KMS-11 (cell line): ENCODE measurements around the gene USP34.

Experiments used
- H2AFZ ChIP-seq: fragments of 200-600 bp; sonication (generic); 2 replicates; pipeline ENCODE4 v1.6.1; 2016; ENCODE audit warnings: antibody characterized with exemption, mixed run types, low read depth
- H3K27ac ChIP-seq: fragments of 200-600 bp; sonication (generic); 2 replicates; pipeline ENCODE4 v1.6.1; 2016; ENCODE audit warnings: mild to moderate bottlenecking, mixed run types
- H3K27me3 ChIP-seq: fragments of 200-600 bp; sonication (generic); 2 replicates; pipeline ENCODE4 v1.6.1; 2017; ENCODE audit warnings: mild to moderate bottlenecking, low read depth, mixed run types, moderate library complexity; ENCODE audit not compliant: insufficient read depth
- H3K36me3 ChIP-seq: fragments of 200-600 bp; sonication (generic); 2 replicates; pipeline ENCODE4 v1.6.1; 2017; ENCODE audit warnings: mild to moderate bottlenecking, mixed run types; ENCODE audit not compliant: insufficient read depth
- H3K4me1 ChIP-seq: fragments of 200-600 bp; sonication (generic); 2 replicates; pipeline ENCODE4 v1.6.1; 2016; ENCODE audit warnings: mild to moderate bottlenecking, low read depth, mixed run types; ENCODE audit not compliant: poor library complexity, severe bottlenecking
- H3K4me2 ChIP-seq: fragments of 200-600 bp; sonication (generic); 2 replicates; pipeline ENCODE4 v1.7.0; 2016; ENCODE audit warnings: mild to moderate bottlenecking, mixed run types
- H3K4me3 ChIP-seq: fragments of 200-600 bp; sonication (generic); IDR thresholded peaks from 2 replicates; pipeline ENCODE4 v1.6.1; 2017; ENCODE audit warnings: low read depth, low read length, mixed read lengths; ENCODE audit not compliant: insufficient read depth
- H3K79me2 ChIP-seq: fragments of 200-600 bp; sonication (generic); 2 replicates; pipeline ENCODE4 v1.6.1; 2016; ENCODE audit warnings: low read depth, mixed run types; ENCODE audit not compliant: insufficient read depth
- H3K9ac ChIP-seq: fragments of 200-600 bp; sonication (generic); 2 replicates; pipeline ENCODE4 v1.6.1; 2016; ENCODE audit warnings: mild to moderate bottlenecking, mixed run types
- H4K20me1 ChIP-seq: fragments of 200-600 bp; sonication (generic); 2 replicates; pipeline ENCODE4 v1.6.1; 2016; ENCODE audit warnings: mild to moderate bottlenecking, mixed run types; ENCODE audit not compliant: insufficient read depth
- CTCF ChIP-seq: fragments of 200-600 bp; sonication (generic); conservative IDR thresholded peaks from 2 replicates; pipeline ENCODE4 v1.6.1; 2017; ENCODE audit warnings: low read depth, mild to moderate bottlenecking, antibody characterized with exemption, low read length, moderate library complexity, mixed read lengths

The USP34 gene

GRCh38 chr2:61183795-61184194 lies 287.1 kb downstream of the USP34 start:
- Histone ChIP-seq H3K36me3 (peaks cover 10% of the 10 kb centered on the region; the same call in 1 of the 2 replicates), H3K27ac (no peak overlapping the region), H3K4me3 (no peak overlapping the region), H3K27me3 (no peaks in the 10 kb centered on the region), H3K9ac (no peak overlapping the region), H3K79me2 (peaks cover 2% of the 10 kb centered on the region; the same call in 1 of the 2 replicates), H4K20me1 (no peaks in the 10 kb centered on the region), H2AFZ (no peak overlapping the region), H3K4me2 (no peak overlapping the region), H3K4me1 (peaks cover 3% of the 10 kb centered on the region)
- no peak for TF ChIP-seq CTCF

- Histone ChIP-seq H3K27me3 (no peaks in the 10 kb centered on the region), H3K79me2 (peaks cover 14% of the 10 kb centered on the region; the same call in 1 of the 2 replicates), H3K36me3 (peaks cover 10% of the 10 kb centered on the region; the same call in 1 of the 2 replicates), H3K4me1 (peaks cover 14% of the 10 kb centered on the region), H3K27ac (no peak overlapping the region), H3K9ac (no peak overlapping the region), H2AFZ (no peak overlapping the region), H3K4me2 (no peak overlapping the region), H4K20me1 (no peaks in the 10 kb centered on the region), H3K4me3 (no peak overlapping the region)
- TF ChIP-seq CTCF, result no peak
Measured at GRCh38 chr2:61182059-61182383, 288.9 kb downstream of the USP34 start.

GRCh38 chr2:61181382-61182058 lies 289.4 kb downstream of the USP34 start:
- no peak overlapping the region for H3K4me3 ChIP-seq
- H3K27me3 ChIP-seq, result no peaks in the 10 kb centered on the region
- H3K9ac ChIP-seq, result no peak overlapping the region
- H3K27ac ChIP-seq, result no peak overlapping the region
- peaks cover 14% of the 10 kb centered on the region; the same call in 1 of the 2 replicates for H3K79me2 ChIP-seq
- peaks cover 16% of the 10 kb centered on the region for H3K4me1 ChIP-seq
- H3K4me2 ChIP-seq, result no peak overlapping the region
- no peak for TF ChIP-seq CTCF
- peaks cover 10% of the 10 kb centered on the region; the same call in 1 of the 2 replicates for H3K36me3 ChIP-seq
- no peaks in the 10 kb centered on the region for H4K20me1 ChIP-seq
- H2AFZ ChIP-seq, result no peak overlapping the region

GRCh38 chr2:61180686-61181085 lies 290.2 kb downstream of the USP34 start:
- Histone ChIP-seq H3K27me3 (no peaks in the 10 kb centered on the region), H2AFZ (no peak overlapping the region), H3K27ac (no peak overlapping the region), H3K4me1 (peaks cover 21% of the 10 kb centered on the region), H3K4me3 (no peak overlapping the region), H3K9ac (no peak overlapping the region), H3K4me2 (no peak overlapping the region), H4K20me1 (no peaks in the 10 kb centered on the region), H3K36me3 (peaks cover 10% of the 10 kb centered on the region; the same call in 1 of the 2 replicates), H3K79me2 (peaks cover 14% of the 10 kb centered on the region; the same call in 1 of the 2 replicates)
- no peak for TF ChIP-seq CTCF
